Lower lobe of right lung (tissue), 2 donors: ENCODE data around the gene RPUSD1. TPM values are rescaled to one million over a fixed set of nuclear protein-coding genes. Genes with fewer than 3 reads are reported as not detected.

ENCODE experiments used
- ATAC-seq, 2 donors: fragments of 200-7000 bp; cut with Tn5 transposase; one replicate each; pipeline ENCODE4 v1.9.1; 2020 to 2022; ENCODE audit warnings: mild to moderate bottlenecking in 2 of 2, moderate library complexity in 2 of 2
- DNase-seq: peaks from one replicate; pipeline ENCODE4 v3.0.0-alpha.2; 2020
- H3K27ac ChIP-seq: fragments of 200-600 bp; one replicate; pipeline ENCODE4 v1.8.0; 2022
- H3K27me3 ChIP-seq: fragments of 200-600 bp; one replicate; pipeline ENCODE4 v1.8.0; 2022; ENCODE audit warnings: low read depth
- H3K36me3 ChIP-seq: fragments of 200-600 bp; one replicate; pipeline ENCODE4 v1.8.0; 2022; ENCODE audit warnings: mild to moderate bottlenecking
- H3K4me1 ChIP-seq: fragments of 200-600 bp; one replicate; pipeline ENCODE4 v1.8.0; 2022
- H3K4me3 ChIP-seq: fragments of 200-600 bp; one replicate; pipeline ENCODE4 v1.8.0; 2022; ENCODE audit warnings: mild to moderate bottlenecking
- H3K9me3 ChIP-seq: fragments of 200-600 bp; one replicate; pipeline ENCODE4 v1.8.0; 2022
- CTCF ChIP-seq: fragments of 200-600 bp; IDR thresholded peaks from one replicate; pipeline ENCODE4 v1.8.0; 2022; ENCODE audit warnings: antibody characterized with exemption, mild to moderate bottlenecking
- intact Hi-C: fragments of 100-400 bp; cut with DNase I; formaldehyde crosslinking; loops from one replicate; pipeline ENCODE4 v1.11.0; 2022
- total RNA-seq: library from RNA; stranded (reverse); fragmentation: NEBNext Ultra II Directional; extraction: Animal tissue kit (Norgen Biotek cat#: 25700); gene quantifications from one replicate; pipeline ENCODE4 v1.2.1, GENCODE V29; 2021
- donor health status: DM: no; HTN: yes; CAD: no; lungs with severe emphysema.

The RPUSD1 gene
- total RNA-seq, 1 donor from 2014 or later: 16.3 TPM

GRCh38 chr16:785563-786535 lies 2.3 kb downstream of the RPUSD1 start:
- intact Hi-C loops: no loop called here
- Histone ChIP-seq H3K27me3 (peaks cover 24% of the 10 kb centered on the region), H3K4me1 (peaks cover 27% of the 10 kb centered on the region), H3K4me3 (no peak overlapping the region), H3K9me3 (no peaks in the 10 kb centered on the region), H3K27ac (no peak overlapping the region), H3K36me3 (peaks cover 12% of the 10 kb centered on the region)
- DNase-seq (peak; percentile 87), ATAC-seq (peak; percentile 44 to 59)
- TF ChIP-seq CTCF: peak; percentile 73

GRCh38 chr16:784431-784830 lies 3.8 kb downstream of the RPUSD1 start:
- Histone ChIP-seq H3K27ac (no peak overlapping the region), H3K27me3 (peaks cover 33% of the 10 kb centered on the region), H3K36me3 (peaks cover 12% of the 10 kb centered on the region), H3K4me1 (peaks cover 24% of the 10 kb centered on the region), H3K9me3 (no peaks in the 10 kb centered on the region), H3K4me3 (no peak overlapping the region)
- ATAC-seq (no peak), DNase-seq (no peak)
- intact Hi-C loops: no loop called here
- no peak for TF ChIP-seq CTCF

GRCh38 chr16:783404-784161 lies 4.6 kb downstream of the RPUSD1 start:
- intact Hi-C loops: no loop called here
- no peak for DNase-seq

GRCh38 chr16:782766-783403 lies 5.3 kb downstream of the RPUSD1 start:
- H3K36me3 ChIP-seq: peaks cover 12% of the 10 kb centered on the region
- no peak for TF ChIP-seq CTCF
- ATAC-seq (no peak), DNase-seq (no peak)
- no peak overlapping the region for H3K4me3 ChIP-seq
- H3K4me1 ChIP-seq: peaks cover 16% of the 10 kb centered on the region
- H3K27me3 ChIP-seq: peaks cover 47% of the 10 kb centered on the region
- H3K9me3 ChIP-seq: no peaks in the 10 kb centered on the region
- intact Hi-C loops: no loop called here
- H3K27ac ChIP-seq: no peak overlapping the region

More at GRCh38 chr16:783404-784161, 4.6 kb downstream of the RPUSD1 start:
- Histone ChIP-seq H3K27me3 (peaks cover 41% of the 10 kb centered on the region), H3K9me3 (no peaks in the 10 kb centered on the region), H3K4me3 (no peak overlapping the region), H3K36me3 (peaks cover 12% of the 10 kb centered on the region), H3K27ac (no peak overlapping the region), H3K4me1 (peaks cover 16% of the 10 kb centered on the region)
- no peak for ATAC-seq
- no peak for TF ChIP-seq CTCF

- Histone ChIP-seq H3K27ac (no peak overlapping the region), H3K9me3 (no peaks in the 10 kb centered on the region), H3K36me3 (peaks cover 12% of the 10 kb centered on the region), H3K4me3 (no peak overlapping the region), H3K4me1 (peaks cover 11% of the 10 kb centered on the region), H3K27me3 (peaks cover 47% of the 10 kb centered on the region)
- no peak for ATAC-seq
- intact Hi-C loops: no loop called here
- DNase-seq: no peak
- TF ChIP-seq CTCF: no peak
These were observed 5.9 kb downstream of the RPUSD1 start for GRCh38 chr16:782258-782657.
